Colonic mucosa (tissue), 4 donors: Measurements from ENCODE around the gene SSNA1. TPM values are rescaled to one million over a fixed set of nuclear protein-coding genes. Genes with fewer than 3 reads are reported as not detected.
A peak's percentile ranks its signal among the peaks of the same experiment; 100 is the strongest.

Source experiments
- DNase-seq: peaks from one replicate; pipeline ENCODE4 v3.0.0-alpha.2; 2020
- H3K27ac ChIP-seq: fragments of 200-600 bp; one replicate; pipeline ENCODE4 v1.8.0; 2021
- H3K27me3 ChIP-seq: fragments of 200-600 bp; one replicate; pipeline ENCODE4 v1.8.0; 2021
- H3K36me3 ChIP-seq: fragments of 200-600 bp; one replicate; pipeline ENCODE4 v1.8.0; 2021
- H3K4me1 ChIP-seq: fragments of 200-600 bp; one replicate; pipeline ENCODE4 v1.8.0; 2021; ENCODE audit warnings: mild to moderate bottlenecking
- H3K4me3 ChIP-seq: fragments of 200-600 bp; one replicate; pipeline ENCODE4 v1.8.0; 2021
- H3K9ac ChIP-seq, 2 donors: one replicate each; pipeline ENCODE4 v1.7.0; 2013; ENCODE audit warnings: control low read depth in 2 of 2, low read depth in 2 of 2, low read length in 2 of 2
- H3K9me3 ChIP-seq: fragments of 200-600 bp; one replicate; pipeline ENCODE4 v1.8.0; 2021
- intact Hi-C: fragments of 100-400 bp; cut with DNase I; formaldehyde crosslinking; loops from one replicate; pipeline ENCODE4 v1.14.1; 2022
- total RNA-seq, 2 donors: library from RNA; stranded (reverse); fragmentation: NEBNext Ultra II Directional in 1 of 2; extraction: Animal tissue kit (Norgen Biotek cat#: 25700) in 1 of 2; gene quantifications; one replicate each; pipeline ENCODE4 v1.2.1, GENCODE V29; 2021
- TF ChIP-seq, protein P1 (sequence below): fragments of 200-600 bp; IDR thresholded peaks from one replicate; pipeline ENCODE4 v1.8.0; 2022; ENCODE audit warnings: antibody characterized with exemption, mild to moderate bottlenecking
- donor health status: healthy.
- donor health status: DM: no; HTN: no; CAD: no.
- donor health status: DM: no; HTN: no; CAD: no.

Gene SSNA1, protein sequence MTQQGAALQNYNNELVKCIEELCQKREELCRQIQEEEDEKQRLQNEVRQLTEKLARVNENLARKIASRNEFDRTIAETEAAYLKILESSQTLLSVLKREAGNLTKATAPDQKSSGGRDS
- total RNA-seq: 100 to 1,000 TPM in 1 of 2 donors, 10 to 100 TPM in 1; 60.0 to 100 TPM

DNA sequence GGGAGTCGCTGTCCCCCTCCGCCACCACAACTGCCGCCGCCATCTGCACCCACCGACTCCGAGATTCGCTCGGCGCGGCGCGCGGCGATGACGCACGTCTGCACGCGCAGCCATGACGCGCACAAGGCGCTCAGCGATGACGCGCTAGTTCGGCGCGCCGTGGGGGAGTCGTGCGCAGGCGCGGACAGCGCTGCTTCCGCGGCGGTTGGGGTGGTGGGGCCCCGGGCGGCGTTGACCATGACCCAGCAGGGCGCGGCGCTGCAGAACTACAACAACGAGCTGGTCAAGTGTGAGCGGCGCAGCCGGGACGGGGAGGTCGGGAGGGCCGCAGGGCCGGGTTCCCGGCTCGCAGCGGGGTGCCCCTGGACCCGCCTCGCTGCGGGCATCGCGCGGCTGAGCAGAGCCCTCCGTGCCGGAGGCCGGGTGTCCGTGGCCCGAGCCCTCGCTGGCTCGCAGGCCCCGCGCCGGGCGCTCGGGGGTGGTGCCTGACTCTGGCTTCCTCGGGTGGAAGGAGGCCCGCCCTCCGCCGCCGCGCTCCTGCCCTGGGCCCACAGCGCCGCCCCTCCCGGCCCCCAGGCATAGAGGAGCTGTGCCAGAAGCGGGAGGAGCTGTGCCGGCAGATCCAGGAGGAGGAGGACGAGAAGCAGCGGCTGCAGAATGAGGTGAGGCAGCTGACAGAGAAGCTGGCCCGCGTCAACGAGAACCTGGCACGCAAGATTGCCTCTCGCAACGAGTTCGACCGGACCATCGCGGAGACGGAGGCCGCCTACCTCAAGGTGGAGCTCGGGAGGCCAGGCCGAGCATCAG lies at the start of gene SSNA1, which contains the start of gene ANAPC2:
TSS of gene SSNA1 (plus strand) at position 187 of the 807 bp plus-strand sequence. CDS start at position 238, 51 bp downstream.
TSS of gene ANAPC2 (minus strand) at position 71 of the 807 bp plus-strand sequence. CDS start at position 43, 28 bp downstream.
- Histone ChIP-seq H3K9me3 (no peaks in the 10 kb centered on the region), H3K27ac (peak within 1 kb of the TSS; percentile 98), H3K36me3 (peaks cover 3% of the 10 kb centered on the region), H3K27me3 (no peaks in the 10 kb centered on the region), H3K4me3 (peak within 1 kb of the TSS; percentile 99), H3K4me1 (peaks cover 36% of the 10 kb centered on the region), H3K9ac (peak within 1 kb of the TSS; percentile 85 to 93)
- intact Hi-C loops: loop anchor here (5.0 kb wide), 1 partner anchor 39 kb away; the partner anchor contains the start of genes CYSRT1 and RNF224
- TF ChIP-seq, protein P1, sequence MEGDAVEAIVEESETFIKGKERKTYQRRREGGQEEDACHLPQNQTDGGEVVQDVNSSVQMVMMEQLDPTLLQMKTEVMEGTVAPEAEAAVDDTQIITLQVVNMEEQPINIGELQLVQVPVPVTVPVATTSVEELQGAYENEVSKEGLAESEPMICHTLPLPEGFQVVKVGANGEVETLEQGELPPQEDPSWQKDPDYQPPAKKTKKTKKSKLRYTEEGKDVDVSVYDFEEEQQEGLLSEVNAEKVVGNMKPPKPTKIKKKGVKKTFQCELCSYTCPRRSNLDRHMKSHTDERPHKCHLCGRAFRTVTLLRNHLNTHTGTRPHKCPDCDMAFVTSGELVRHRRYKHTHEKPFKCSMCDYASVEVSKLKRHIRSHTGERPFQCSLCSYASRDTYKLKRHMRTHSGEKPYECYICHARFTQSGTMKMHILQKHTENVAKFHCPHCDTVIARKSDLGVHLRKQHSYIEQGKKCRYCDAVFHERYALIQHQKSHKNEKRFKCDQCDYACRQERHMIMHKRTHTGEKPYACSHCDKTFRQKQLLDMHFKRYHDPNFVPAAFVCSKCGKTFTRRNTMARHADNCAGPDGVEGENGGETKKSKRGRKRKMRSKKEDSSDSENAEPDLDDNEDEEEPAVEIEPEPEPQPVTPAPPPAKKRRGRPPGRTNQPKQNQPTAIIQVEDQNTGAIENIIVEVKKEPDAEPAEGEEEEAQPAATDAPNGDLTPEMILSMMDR: peak; percentile 28
- DNase-seq: peak; percentile 93

DNA sequence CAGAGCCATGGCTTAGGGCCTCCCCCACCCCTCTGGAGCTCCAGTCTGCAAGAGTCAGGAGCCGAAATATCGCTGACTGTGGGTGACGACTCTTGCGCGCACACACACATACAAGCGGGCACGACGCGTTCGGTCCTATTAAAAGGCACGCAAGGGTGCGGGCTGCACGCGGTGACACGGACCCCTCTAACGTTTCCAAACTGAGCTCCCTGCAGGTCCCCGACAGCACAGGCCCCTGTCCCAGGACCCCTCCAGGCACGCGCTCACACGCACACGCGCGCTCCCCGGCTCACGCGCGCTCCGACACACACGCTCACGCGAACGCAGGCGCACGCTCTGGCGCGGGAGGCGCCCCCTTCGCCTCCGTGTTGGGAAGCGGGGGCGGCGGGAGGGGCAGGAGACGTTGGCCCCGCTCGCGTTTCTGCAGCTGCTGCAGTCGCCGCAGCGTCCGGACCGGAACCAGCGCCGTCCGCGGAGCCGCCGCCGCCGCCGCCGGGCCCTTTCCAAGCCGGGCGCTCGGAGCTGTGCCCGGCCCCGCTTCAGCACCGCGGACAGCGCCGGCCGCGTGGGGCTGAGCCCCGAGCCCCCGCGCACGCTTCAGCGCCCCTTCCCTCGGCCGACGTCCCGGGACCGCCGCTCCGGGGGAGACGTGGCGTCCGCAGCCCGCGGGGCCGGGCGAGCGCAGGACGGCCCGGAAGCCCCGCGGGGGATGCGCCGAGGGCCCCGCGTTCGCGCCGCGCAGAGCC lies 49.6 kb upstream of the SSNA1 start, which contains the start of gene GRIN1:
TSS of gene GRIN1 (plus strand) at position 433 of the 746 bp plus-strand sequence. CDS start 333 bp downstream, outside the sequence.
- Histone ChIP-seq H3K4me3 (no peak within 1 kb of the TSS), H3K9ac (no peak within 1 kb of the TSS), H3K36me3 (no peaks in the 10 kb centered on the region), H3K4me1 (no peaks in the 10 kb centered on the region), H3K27ac (no peak within 1 kb of the TSS), H3K27me3 (peaks cover 54% of the 10 kb centered on the region), H3K9me3 (no peaks in the 10 kb centered on the region)
- TF ChIP-seq, protein P1: no peak
- DNase-seq: no peak
- intact Hi-C loops: no loop called here

DNA sequence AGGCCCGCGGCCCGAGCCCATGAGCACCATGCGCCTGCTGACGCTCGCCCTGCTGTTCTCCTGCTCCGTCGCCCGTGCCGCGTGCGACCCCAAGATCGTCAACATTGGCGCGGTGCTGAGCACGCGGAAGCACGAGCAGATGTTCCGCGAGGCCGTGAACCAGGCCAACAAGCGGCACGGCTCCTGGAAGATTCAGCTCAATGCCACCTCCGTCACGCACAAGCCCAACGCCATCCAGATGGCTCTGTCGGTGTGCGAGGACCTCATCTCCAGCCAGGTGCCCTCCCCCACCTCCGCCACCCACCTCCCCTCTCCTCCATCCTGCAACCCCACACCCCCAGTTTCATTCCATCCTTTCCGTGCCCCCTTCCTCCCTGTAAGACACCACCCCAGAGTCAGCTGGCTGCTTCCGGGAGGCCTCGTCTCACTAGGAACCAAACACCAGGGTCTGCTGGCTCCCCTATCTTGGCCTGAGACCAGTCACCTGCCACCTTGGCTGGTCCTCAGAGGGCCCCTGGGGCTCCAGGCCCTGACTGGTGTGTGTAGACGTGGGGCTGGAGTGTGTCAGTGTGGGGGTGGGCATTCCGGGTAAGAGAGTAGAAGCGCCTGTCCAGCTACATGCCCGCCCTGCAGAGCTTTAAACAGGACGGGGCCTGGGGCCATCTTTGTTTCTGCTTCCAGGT lies 48.9 kb upstream of the SSNA1 start:
- Histone ChIP-seq H3K27me3 (peaks cover 54% of the 10 kb centered on the region), H3K4me3 (no peak overlapping the region), H3K4me1 (no peaks in the 10 kb centered on the region), H3K27ac (no peak overlapping the region), H3K9ac (no peak overlapping the region), H3K9me3 (no peaks in the 10 kb centered on the region), H3K36me3 (no peaks in the 10 kb centered on the region)
- TF ChIP-seq, protein P1: no peak
- DNase-seq: no peak
- intact Hi-C loops: no loop called here

DNA sequence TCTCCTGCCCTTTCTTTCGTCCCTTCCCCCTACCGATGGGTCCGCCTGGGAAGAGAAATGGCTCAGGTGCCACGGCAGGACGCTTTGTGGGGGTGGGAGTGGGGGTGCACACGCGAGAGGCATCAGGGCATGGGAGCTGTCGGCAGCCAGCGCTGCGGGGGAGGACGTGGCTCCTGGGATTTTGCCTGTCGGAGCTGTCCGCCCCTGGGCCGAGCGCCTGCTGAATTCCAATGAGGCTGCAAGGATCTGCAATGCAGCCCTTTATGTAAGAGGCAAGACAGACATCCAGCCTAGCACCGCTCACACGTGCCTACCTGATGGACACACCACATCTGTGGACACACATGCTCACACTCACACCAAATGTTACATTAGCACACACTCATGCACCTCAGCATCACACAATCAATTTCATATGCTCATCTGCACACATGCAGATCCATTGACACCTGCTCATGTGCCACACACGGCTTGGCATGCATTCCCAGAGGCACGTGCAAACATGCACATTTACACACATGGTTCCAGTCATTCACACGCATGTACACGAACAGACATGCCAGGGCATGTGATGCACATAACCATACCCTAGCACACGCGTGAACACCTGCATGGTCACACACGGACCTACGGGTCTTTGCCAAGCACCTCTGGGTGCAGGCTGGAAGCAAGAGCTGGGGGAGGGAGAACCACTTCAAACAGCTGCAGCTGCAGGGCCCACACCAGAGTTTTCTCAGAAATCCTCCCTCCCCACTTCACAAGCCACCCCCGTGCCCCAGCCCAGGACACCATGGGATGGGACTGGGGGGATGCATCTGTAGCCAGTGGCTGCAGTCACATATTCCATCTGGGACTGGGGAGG lies 48.1 kb upstream of the SSNA1 start:
- Histone ChIP-seq H3K36me3 (no peaks in the 10 kb centered on the region), H3K9ac (no peak overlapping the region), H3K4me3 (no peak overlapping the region), H3K27ac (no peak overlapping the region), H3K27me3 (peaks cover 54% of the 10 kb centered on the region), H3K9me3 (no peaks in the 10 kb centered on the region), H3K4me1 (no peaks in the 10 kb centered on the region)
- intact Hi-C loops: no loop called here
- DNase-seq: no peak
- TF ChIP-seq, protein P1: no peak
